ENCODE results near the gene KCTD1. TPM values are rescaled to one million over a fixed set of nuclear protein-coding genes. Genes with fewer than 3 reads are reported as not detected.

Gene KCTD1
- total and polyA plus RNA-seq, 11 donors = 4.8 to 21.8 (median 8.9) TPM

DNA sequence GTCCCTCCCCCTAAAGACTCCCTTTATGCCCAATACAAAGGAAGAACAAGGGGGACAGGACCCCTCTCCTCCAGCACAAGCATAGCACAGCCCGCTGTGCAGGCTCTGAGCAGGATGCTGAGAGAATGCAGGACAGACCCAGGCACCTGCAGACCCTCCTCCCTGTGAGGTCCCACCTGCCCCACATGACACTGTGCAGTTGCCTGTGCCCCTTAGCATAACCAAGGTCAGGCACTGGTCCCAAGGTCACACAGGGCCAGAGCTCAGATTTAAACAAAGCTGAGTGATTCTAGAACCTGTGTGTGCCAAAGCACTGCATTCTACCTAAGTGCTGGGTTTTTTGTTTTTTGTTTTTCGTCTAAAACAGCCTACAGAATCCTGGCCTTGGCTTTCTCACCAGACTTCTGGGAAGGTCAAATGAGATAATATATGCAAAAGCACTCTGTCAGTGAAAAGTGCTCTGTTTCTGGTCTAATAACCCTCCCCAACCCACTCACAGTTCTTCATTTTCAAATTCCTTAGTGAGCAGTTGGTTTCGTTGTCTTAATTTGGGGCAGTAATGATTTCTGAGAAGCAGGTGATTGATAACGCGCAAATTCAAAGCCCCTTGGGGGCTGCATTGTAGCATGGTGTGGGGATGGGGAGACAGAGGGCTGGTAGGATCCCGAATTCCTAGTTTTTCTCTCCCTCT is 125.7 kb downstream of the KCTD1 start:
- whole genome bisulfite sequencing, 4 donors = 78 to 93% (median 90%) methylated on average over 5 to 6 of the region's 6 CpGs
- H3K27ac ChIP-seq = no peak overlapping the region
- DNase-seq = no peak

DNA sequence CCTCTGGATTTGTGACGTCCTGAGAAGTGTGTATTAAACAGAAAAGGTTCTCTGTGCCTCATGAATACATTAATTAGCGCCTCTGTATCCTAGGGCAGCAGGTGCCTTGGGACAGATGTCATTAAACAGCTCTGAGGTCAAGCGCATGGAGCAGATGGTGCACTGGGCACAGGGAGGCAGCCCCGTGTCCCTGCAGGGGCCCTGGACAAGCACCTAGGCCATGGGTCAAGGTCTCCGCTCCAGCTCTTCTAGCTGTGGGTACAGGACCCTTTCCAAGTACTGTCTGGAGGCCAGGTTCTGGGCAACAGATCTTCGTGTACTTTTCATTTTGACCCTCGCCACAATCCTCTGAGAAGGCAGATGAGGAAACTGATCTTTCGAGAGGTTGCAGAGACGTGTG is 126.4 kb downstream of the KCTD1 start:
- no peaks in the 10 kb centered on the region for H3K36me3 ChIP-seq
- no peak for TF ChIP-seq POLR2A (IDR thresholded peaks at IDR 0.05)
- TF ChIP-seq, protein P1, sequence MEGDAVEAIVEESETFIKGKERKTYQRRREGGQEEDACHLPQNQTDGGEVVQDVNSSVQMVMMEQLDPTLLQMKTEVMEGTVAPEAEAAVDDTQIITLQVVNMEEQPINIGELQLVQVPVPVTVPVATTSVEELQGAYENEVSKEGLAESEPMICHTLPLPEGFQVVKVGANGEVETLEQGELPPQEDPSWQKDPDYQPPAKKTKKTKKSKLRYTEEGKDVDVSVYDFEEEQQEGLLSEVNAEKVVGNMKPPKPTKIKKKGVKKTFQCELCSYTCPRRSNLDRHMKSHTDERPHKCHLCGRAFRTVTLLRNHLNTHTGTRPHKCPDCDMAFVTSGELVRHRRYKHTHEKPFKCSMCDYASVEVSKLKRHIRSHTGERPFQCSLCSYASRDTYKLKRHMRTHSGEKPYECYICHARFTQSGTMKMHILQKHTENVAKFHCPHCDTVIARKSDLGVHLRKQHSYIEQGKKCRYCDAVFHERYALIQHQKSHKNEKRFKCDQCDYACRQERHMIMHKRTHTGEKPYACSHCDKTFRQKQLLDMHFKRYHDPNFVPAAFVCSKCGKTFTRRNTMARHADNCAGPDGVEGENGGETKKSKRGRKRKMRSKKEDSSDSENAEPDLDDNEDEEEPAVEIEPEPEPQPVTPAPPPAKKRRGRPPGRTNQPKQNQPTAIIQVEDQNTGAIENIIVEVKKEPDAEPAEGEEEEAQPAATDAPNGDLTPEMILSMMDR (IDR thresholded peaks at IDR 0.05) = no peak
- no peak overlapping the region for H3K27ac ChIP-seq
- no peak for ATAC-seq
- 87 to 92% (median 88%) methylated on average over 9 of the region's 9 CpGs for WGBS, 4 donors
- no peaks in the 10 kb centered on the region for H3K4me1 ChIP-seq
- intact Hi-C loops (cut with DNase I) = no loop called here
- DNase-seq = no peak
- no peaks in the 10 kb centered on the region for H3K27me3 ChIP-seq
- no peaks in the 10 kb centered on the region for H3K9me3 ChIP-seq
- H3K4me3 ChIP-seq = no peak overlapping the region

More for the DNA sequence above, 125.7 kb downstream of the KCTD1 start:
- Histone ChIP-seq H3K9me3 (no peaks in the 10 kb centered on the region), H3K36me3 (no peaks in the 10 kb centered on the region), H3K27me3 (no peaks in the 10 kb centered on the region), H3K4me3 (no peak overlapping the region), H3K4me1 (no peaks in the 10 kb centered on the region)
- intact Hi-C loops (cut with DNase I) = no loop called here
- TF ChIP-seq, protein P1 (IDR thresholded peaks at IDR 0.05) = no peak
- no peak for TF ChIP-seq POLR2A (IDR thresholded peaks at IDR 0.05)
- no peak for ATAC-seq

DNA sequence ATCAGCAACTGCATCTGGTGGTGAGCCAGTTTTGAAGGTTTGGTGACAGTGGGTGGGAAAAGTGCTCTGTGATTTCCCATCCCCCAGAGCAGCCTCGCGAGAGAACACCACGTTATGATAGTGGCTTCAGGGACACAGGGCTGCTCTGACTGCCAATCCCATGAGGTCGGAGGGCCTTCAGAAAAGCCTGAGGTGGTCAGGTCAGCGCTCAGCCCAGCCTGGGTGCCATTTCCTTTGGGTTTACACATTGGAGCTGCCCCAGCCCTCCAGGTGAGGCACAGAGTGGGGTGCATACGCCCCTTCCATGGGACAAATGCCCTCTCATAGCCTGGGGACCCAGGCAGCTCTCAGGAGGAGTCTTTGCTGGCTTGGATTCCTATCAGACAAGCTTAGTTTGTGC is 126.8 kb downstream of the KCTD1 start:
- Histone ChIP-seq H3K27ac (no peak overlapping the region), H3K36me3 (no peaks in the 10 kb centered on the region), H3K27me3 (no peaks in the 10 kb centered on the region), H3K9me3 (no peaks in the 10 kb centered on the region), H3K4me3 (no peak overlapping the region), H3K4me1 (no peaks in the 10 kb centered on the region)
- intact Hi-C loops (cut with DNase I) = no loop called here
- TF ChIP-seq POLR2A (IDR thresholded peaks at IDR 0.05) = no peak
- TF ChIP-seq, protein P1 (IDR thresholded peaks at IDR 0.05) = no peak
- WGBS, 4 donors = 67 to 90% (median 81%) methylated on average over 3 to 6 of the region's 6 CpGs
- DNase-seq (no peak), ATAC-seq (no peak)

DNA sequence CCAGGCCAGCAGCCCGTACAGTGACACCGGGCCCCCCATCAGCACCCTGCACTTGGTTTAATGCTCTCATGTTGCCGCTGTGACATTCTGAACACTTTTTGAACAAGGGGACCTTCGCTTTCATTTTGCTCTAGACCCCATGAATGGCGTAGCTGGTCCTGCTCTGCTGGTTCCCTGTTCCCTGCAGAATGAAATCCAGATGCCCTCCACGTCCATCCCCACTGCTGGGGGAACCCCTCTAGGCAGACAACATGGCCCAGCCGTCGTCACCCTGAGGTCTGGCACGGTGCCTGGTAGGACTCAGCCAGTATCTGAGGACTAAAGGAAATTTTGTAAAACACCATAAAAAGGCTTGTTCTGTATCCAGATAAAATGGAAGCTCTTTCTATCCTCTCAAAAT is 128.6 kb downstream of the KCTD1 start:
- no peak for TF ChIP-seq POLR2A (IDR thresholded peaks at IDR 0.05)
- TF ChIP-seq, protein P1 (IDR thresholded peaks at IDR 0.05) = no peak
- intact Hi-C loops (cut with DNase I) = no loop called here
- DNase-seq (no peak), ATAC-seq (no peak)
- WGBS, 4 donors = 73 to 74% (median 73%) methylated on average over 9 of the region's 9 CpGs
- H3K27ac ChIP-seq = no peak overlapping the region
- H3K27me3 ChIP-seq = no peaks in the 10 kb centered on the region
- H3K36me3 ChIP-seq = no peaks in the 10 kb centered on the region
- no peaks in the 10 kb centered on the region for H3K9me3 ChIP-seq
- H3K4me3 ChIP-seq = no peak overlapping the region
- no peaks in the 10 kb centered on the region for H3K4me1 ChIP-seq
